Neuron (in vitro differentiated cells): Measurements from ENCODE around the gene FAM89B.

ENCODE experiments used
- H2AFZ ChIP-seq: one replicate; pipeline ENCODE4 v1.6.1; 2013; ENCODE audit warnings: low read depth, mild to moderate bottlenecking, inconsistent platforms, low read length, moderate library complexity
- H3K27me3 ChIP-seq: one replicate; pipeline ENCODE4 v1.6.1; 2013; ENCODE audit warnings: low read length; ENCODE audit not compliant: insufficient read depth
- H3K36me3 ChIP-seq: one replicate; pipeline ENCODE4 v1.6.1; 2013; ENCODE audit warnings: low read length; ENCODE audit not compliant: insufficient read depth
- H3K4me1 ChIP-seq: one replicate; pipeline ENCODE4 v1.6.1; 2013; ENCODE audit warnings: low read length; ENCODE audit not compliant: insufficient read depth
- H3K4me3 ChIP-seq: 2 replicates; pipeline ENCODE4 v1.5.1; 2013; ENCODE audit warnings: mild to moderate bottlenecking, low read length, moderate library complexity
- H3K9me3 ChIP-seq: one replicate; pipeline ENCODE4 v1.6.1; 2013; ENCODE audit warnings: low read length

Gene FAM89B

GRCh38 chr11:65535102-65535501, 37.2 kb upstream of the FAM89B start:
- no peak overlapping the region for H3K4me3 ChIP-seq
- H3K36me3 ChIP-seq: peaks cover 61% of the 10 kb centered on the region
- no peak overlapping the region for H2AFZ ChIP-seq
- no peaks in the 10 kb centered on the region for H3K27me3 ChIP-seq
- no peaks in the 10 kb centered on the region for H3K9me3 ChIP-seq
- no peaks in the 10 kb centered on the region for H3K4me1 ChIP-seq

- Histone ChIP-seq H3K36me3 (peaks cover 54% of the 10 kb centered on the region), H3K27me3 (no peaks in the 10 kb centered on the region), H3K4me1 (no peaks in the 10 kb centered on the region), H2AFZ (no peak overlapping the region), H3K9me3 (no peaks in the 10 kb centered on the region), H3K4me3 (no peak overlapping the region)
These were observed 35.7 kb upstream of the FAM89B start for GRCh38 chr11:65536412-65537295.

DNA sequence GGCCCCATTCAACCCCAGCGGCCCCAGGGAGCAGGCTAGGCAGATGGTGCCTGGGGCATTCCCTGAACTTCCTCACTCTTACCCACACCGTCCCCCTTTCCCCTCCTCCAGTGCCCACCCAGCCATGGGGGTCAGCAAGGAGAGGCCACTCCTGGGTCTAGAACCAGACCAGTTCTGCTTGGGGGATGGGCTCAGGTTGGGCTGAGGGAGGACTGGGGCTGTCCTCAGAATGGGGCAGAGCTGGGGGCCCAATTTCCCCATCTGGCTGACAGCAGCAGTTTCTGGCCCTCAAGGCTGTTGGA, 35.1 kb upstream of the FAM89B start:
- no peak overlapping the region for H2AFZ ChIP-seq
- H3K36me3 ChIP-seq: peaks cover 51% of the 10 kb centered on the region
- no peaks in the 10 kb centered on the region for H3K27me3 ChIP-seq
- H3K4me3 ChIP-seq: no peak overlapping the region
- H3K4me1 ChIP-seq: no peaks in the 10 kb centered on the region
- no peaks in the 10 kb centered on the region for H3K9me3 ChIP-seq

DNA sequence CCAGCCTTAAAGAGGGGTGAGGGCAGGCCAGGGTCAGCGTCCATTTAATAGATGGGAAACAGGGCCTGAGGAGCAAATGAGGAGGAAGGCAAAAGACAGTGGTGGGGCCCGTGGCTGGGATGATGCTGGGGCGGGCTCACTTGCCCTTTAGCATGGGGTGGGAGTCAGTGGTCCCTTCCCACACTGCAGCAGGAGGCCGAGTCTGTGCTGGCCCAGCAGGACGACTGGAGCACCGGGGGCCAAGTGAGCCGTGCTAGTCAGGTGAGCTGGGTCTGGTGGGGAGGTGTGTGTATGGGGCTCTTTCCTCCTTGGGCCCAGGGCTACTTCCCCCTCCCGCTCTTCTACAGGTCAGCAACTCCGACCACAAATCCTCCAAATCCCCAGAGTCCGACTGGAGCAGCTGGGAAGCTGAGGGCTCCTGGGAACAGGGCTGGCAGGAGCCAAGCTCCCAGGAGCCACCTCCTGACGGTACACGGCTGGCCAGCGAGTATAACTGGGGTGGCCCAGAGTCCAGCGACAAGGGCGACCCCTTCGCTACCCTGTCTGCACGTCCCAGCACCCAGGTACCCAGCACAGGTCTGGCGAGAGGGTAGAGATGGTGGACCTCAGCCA, 34.6 kb upstream of the FAM89B start:
- Histone ChIP-seq H3K36me3 (peaks cover 46% of the 10 kb centered on the region), H3K4me1 (no peaks in the 10 kb centered on the region)

GRCh38 chr11:65538232-65538914, 34.0 kb upstream of the FAM89B start:
- Histone ChIP-seq H2AFZ (no peak overlapping the region), H3K4me1 (no peaks in the 10 kb centered on the region), H3K4me3 (no peak overlapping the region), H3K27me3 (no peaks in the 10 kb centered on the region), H3K36me3 (peaks cover 48% of the 10 kb centered on the region), H3K9me3 (no peaks in the 10 kb centered on the region)

More for the DNA sequence above, 34.6 kb upstream of the FAM89B start:
- Histone ChIP-seq H3K9me3 (no peaks in the 10 kb centered on the region), H3K4me3 (no peak overlapping the region), H2AFZ (no peak overlapping the region), H3K27me3 (no peaks in the 10 kb centered on the region)

DNA sequence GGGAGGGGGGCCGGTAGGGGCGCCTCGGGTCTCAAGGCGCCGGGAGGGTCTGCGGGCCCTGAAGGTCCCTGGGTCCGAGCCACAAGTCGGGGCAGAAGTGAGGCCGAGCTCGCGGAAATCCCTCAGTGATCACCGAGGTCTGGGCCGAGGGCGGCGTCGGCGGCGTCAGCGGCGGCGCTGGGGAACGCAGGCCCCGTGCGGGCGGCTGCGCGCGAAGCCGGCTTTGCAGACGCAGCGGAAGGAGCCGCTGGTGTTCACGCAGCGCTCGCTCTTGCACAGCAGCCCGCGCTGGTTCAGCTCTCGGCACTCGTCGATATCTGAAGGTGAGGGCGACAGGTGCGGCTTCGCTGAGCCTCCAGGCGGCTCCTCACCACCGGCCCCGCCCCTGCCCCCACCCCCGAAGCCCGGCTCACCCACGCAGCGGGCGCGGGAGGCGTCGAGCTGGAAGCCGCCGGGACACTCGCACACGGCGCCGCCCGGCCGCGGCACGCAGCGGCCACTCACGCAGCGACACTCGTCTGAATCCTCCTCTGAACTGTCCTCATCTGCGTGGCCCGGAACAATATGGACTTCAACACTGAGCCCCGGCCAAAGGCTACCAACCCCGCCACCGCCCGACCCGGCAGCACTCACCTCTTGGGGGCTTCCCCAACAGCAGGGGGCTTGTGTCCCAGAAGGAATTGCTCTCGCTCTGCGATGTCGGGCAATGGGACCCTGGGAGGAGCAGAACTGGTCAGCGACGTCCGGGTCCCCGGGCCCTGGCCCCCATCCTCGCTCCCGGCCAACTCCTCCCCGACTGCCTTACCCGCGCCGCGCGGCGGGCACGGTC, 33.2 kb upstream of the FAM89B start:
- no peak overlapping the region for H3K4me3 ChIP-seq
- peaks cover 49% of the 10 kb centered on the region for H3K36me3 ChIP-seq
- no peak overlapping the region for H2AFZ ChIP-seq
- H3K4me1 ChIP-seq: no peaks in the 10 kb centered on the region
- no peaks in the 10 kb centered on the region for H3K9me3 ChIP-seq
- no peaks in the 10 kb centered on the region for H3K27me3 ChIP-seq

GRCh38 chr11:65539744-65540289, 32.5 kb upstream of the FAM89B start:
- Histone ChIP-seq H3K4me1 (no peaks in the 10 kb centered on the region), H2AFZ (no peak overlapping the region), H3K9me3 (no peaks in the 10 kb centered on the region), H3K4me3 (no peak overlapping the region), H3K27me3 (no peaks in the 10 kb centered on the region), H3K36me3 (peaks cover 47% of the 10 kb centered on the region)

DNA sequence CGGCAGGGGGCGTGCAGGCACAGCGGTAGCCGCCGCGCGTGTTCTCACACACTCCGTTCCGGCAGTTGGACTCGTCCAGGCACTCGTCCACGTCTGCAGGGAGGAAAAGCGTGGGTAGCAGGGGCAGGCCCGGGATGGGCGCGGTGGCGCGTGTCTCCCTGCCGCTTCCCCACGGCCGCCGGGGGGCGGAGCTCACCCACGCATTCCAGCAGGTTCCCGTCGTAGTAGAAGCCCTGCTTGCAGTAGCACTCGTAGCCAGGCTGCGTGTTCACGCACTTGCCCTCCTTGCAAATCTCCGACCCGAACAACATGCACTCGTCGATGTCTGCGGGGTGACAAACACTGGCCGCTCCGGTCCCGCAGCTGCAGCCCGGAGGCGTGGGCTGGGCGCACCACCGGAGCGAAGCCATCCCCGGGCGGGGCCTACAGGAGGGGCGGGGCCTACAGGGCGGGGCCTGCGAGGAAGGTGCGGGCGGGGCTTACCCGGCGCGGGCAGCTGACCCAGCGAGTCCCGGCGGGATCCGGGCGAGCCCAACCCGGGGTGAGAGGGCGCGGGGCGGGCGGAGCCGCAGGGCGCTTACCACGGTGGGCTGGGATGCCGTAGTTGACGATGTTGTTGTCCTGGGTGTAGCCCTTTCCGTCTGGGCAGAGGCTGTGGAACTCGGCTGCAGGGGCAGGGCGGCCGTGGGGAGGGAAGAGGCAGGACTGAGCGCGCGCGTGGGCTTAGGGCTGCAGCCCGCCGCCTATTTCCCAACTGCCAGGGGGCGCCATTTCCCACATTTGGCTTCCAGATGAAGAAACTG, 31.8 kb upstream of the FAM89B start:
- Histone ChIP-seq H3K27me3 (no peaks in the 10 kb centered on the region), H3K36me3 (peaks cover 40% of the 10 kb centered on the region), H3K4me1 (no peaks in the 10 kb centered on the region), H3K9me3 (no peaks in the 10 kb centered on the region), H2AFZ (no peak overlapping the region), H3K4me3 (no peak overlapping the region)

DNA sequence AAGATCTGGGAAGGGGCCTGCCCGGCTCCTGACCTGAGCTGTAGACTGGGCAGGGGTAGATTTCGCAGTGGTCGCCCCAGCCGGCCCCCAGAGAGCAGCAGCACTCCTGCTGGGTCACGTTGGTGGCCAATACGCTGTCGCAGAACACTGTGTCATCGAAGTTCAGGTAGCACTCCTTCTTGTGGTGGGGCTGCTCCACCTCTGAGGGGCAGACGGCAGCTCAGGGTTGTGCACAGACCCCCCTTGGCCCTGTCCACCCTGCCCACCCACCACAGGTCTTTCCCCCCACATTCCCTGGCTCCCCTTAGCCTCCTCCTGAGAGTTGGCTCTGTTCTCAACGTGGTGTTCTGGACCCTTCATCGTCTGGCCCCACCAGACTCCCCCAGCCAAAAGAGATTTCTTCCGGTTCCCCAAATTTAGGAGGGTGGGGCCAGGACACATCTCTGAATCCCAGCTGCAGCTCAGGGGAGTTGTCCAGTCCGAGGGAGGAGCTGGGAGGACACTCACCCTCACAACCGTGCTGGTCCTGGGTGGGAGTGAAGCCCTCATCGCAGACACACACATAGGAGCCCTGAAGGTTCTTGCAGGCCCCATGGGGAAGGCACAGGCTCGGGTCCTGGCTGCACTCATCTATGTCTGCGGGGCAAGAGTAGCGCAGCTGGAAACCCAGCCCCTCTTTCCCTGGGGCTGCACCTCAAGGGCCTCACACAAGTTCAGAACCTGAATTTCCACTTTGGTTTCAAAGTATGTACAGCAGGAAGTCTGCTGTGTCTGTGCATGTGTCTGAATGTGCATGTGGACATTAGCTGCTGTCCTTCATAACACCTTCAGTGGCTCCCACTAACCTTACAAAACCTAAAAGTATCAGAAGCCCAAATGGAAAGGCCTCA, 31.0 kb upstream of the FAM89B start:
- Histone ChIP-seq H2AFZ (no peak overlapping the region), H3K36me3 (peaks cover 32% of the 10 kb centered on the region), H3K9me3 (no peaks in the 10 kb centered on the region), H3K4me1 (no peaks in the 10 kb centered on the region), H3K27me3 (no peaks in the 10 kb centered on the region), H3K4me3 (no peak overlapping the region)

GRCh38 chr11:65542738-65543390, 29.5 kb upstream of the FAM89B start:
- peaks cover 17% of the 10 kb centered on the region for H3K36me3 ChIP-seq

DNA sequence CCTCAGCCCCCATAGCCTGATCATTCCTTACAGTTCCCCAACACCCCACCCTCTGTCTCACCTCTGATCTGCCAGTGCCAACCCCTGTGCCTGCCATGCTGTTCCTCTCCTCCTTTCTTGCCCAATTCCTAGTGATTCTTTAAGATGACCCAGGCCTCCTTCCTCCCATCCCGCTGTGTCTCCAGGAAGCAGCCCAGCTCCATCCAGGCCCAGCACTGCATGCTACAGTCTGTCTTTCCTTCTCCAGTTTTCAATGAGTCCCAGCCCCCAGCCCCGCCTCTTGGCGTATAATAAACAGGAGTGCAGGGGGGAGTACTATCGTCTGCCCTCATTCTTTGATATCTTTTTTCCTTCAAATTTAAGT, 26.5 kb upstream of the FAM89B start:
- Histone ChIP-seq H3K9me3 (no peaks in the 10 kb centered on the region), H3K36me3 (peaks cover 5% of the 10 kb centered on the region), H3K4me3 (no peak overlapping the region), H3K4me1 (no peaks in the 10 kb centered on the region), H2AFZ (no peak overlapping the region), H3K27me3 (no peaks in the 10 kb centered on the region)

More at GRCh38 chr11:65542738-65543390, 29.5 kb upstream of the FAM89B start:
- Histone ChIP-seq H3K4me3 (no peak overlapping the region), H2AFZ (no peak overlapping the region), H3K9me3 (no peaks in the 10 kb centered on the region), H3K4me1 (no peaks in the 10 kb centered on the region), H3K27me3 (no peaks in the 10 kb centered on the region)
